ENCODE data around the gene SGPP2. TPM values are rescaled to one million over a fixed set of nuclear protein-coding genes. Genes with fewer than 3 reads are reported as not detected.
A peak's percentile ranks its signal among the peaks of the same experiment; 100 is the strongest.

Gene SGPP2
- total RNA-seq, 1 experiment from 2014 or later, result not detected

DNA sequence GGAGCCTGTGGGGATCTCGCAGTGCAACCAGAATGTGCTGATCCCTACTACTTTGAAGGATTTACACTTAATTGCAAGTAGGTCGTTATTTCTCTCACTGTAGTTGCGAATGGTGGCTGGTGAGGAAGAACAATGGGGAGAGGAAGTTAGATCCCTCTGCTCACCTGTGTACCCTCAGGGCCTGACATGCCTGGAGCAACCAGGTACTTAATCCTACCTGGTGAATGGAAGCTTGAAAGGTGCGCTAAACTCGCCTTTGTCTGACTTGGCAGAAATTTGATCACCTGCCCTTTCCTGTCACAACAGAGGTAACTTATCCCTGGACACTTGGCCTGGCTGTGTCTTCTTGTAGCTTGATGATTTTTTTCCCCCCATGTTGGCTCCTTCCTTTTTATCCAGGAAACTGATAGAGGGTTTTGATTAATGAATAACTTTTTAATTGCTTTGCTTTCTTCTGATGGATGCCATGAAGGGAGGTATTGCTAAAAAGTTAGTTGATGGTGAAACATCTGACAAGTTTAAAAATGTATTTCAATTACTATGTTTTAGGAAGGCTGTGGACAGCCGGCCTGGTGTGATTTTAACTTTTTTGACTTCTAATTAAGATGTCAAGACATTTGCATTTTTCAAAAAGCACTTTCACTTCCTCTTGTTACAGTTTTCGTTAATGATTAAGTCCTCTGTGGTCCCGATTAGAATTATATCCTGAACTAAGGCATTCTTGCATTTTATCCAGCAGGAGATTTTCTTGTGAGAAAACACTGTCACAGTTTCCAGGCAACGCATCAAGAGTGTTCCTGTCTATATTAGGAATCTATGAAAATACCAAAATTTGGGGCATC lies 9.2 kb downstream of the SGPP2 start:
- no peak overlapping the region for H2BK15ac ChIP-seq (ENCODE audit: low read depth, low read length)
- no peak overlapping the region for H2BK5ac ChIP-seq (ENCODE audit: insufficient read length, low read length)
- H3K56ac ChIP-seq (ENCODE audit: insufficient read length, low read depth, low read length), result no peak overlapping the region
- no peaks in the 10 kb centered on the region for H3K9me3 ChIP-seq (ENCODE audit: control insufficient read depth, low read depth, low read length)
- no peak overlapping the region for H2AK5ac ChIP-seq (ENCODE audit: insufficient read length, low read length)
- H3K79me1 ChIP-seq (ENCODE audit: insufficient read depth, low read depth, low read length, poor library complexity, severe bottlenecking), result no peaks in the 10 kb centered on the region
- no peak overlapping the region for H3K9ac ChIP-seq (ENCODE audit: extremely low read depth, insufficient read length, low read length)
- H3K79me2 ChIP-seq (ENCODE audit: insufficient read depth, low read length), result no peaks in the 10 kb centered on the region
- no peak overlapping the region for H4K8ac ChIP-seq (replicated peaks; ENCODE audit: insufficient read length, low read depth, low read length)
- Mint-ChIP-seq H3K27ac (no peak overlapping the region; a peak in 1 of 7 replicates), H3K9me3 (no peaks in the 10 kb centered on the region; a peak in 2 of 5 replicates), H3K4me3 (no peak overlapping the region; a peak in 1 of 5 replicates), H3K4me1 (peaks cover 9 to 15% of the 10 kb centered on the region in 2 experiments), H3K36me3 (ENCODE audit: insufficient read depth in 1 of 3, low read depth in 3 of 3) (no peaks in the 10 kb centered on the region), H3K27me3 (ENCODE audit: low read depth) (peaks cover 99% of the 10 kb centered on the region)
- WGBS (ENCODE audit: extremely low coverage, insufficient read length, low lambda C conversion rate), result no CpG with 5 or more reads among the region's 9 CpGs
- no peak overlapping the region for H2BK20ac ChIP-seq (ENCODE audit: low read depth, low read length, poor library complexity, severe bottlenecking)
- H3K18ac ChIP-seq (ENCODE audit: insufficient read length, low read depth, low read length), result no peak overlapping the region
- H3T11ph ChIP-seq (ENCODE audit: low read length), result no peak overlapping the region
- H3K27ac ChIP-seq (ENCODE audit: insufficient read length, low read depth, low read length), result no peak overlapping the region
- H4K91ac ChIP-seq (ENCODE audit: insufficient read length, low read depth, low read length), result no peak overlapping the region
- no peaks in the 10 kb centered on the region for H4K20me1 ChIP-seq (ENCODE audit: control insufficient read depth, insufficient read depth, insufficient read length)
- no peak overlapping the region for H3K23ac ChIP-seq (ENCODE audit: insufficient read length, low read depth, low read length)
- TF ChIP-seq, protein P1, sequence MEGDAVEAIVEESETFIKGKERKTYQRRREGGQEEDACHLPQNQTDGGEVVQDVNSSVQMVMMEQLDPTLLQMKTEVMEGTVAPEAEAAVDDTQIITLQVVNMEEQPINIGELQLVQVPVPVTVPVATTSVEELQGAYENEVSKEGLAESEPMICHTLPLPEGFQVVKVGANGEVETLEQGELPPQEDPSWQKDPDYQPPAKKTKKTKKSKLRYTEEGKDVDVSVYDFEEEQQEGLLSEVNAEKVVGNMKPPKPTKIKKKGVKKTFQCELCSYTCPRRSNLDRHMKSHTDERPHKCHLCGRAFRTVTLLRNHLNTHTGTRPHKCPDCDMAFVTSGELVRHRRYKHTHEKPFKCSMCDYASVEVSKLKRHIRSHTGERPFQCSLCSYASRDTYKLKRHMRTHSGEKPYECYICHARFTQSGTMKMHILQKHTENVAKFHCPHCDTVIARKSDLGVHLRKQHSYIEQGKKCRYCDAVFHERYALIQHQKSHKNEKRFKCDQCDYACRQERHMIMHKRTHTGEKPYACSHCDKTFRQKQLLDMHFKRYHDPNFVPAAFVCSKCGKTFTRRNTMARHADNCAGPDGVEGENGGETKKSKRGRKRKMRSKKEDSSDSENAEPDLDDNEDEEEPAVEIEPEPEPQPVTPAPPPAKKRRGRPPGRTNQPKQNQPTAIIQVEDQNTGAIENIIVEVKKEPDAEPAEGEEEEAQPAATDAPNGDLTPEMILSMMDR (conservative IDR thresholded peaks at IDR 0.05), result no peak
- DNase-seq, result peak; percentile 87
- no peaks in the 10 kb centered on the region for H3K23me2 ChIP-seq (ENCODE audit: insufficient read length, low read depth, low read length, poor library complexity, severe bottlenecking)
- H3K4me1 ChIP-seq (ENCODE audit: insufficient read depth, low read length), result no peaks in the 10 kb centered on the region
- H2BK12ac ChIP-seq (ENCODE audit: insufficient read length, low read depth, low read length), result no peak overlapping the region
- H4K5ac ChIP-seq (ENCODE audit: insufficient read length, low read depth, low read length), result no peak overlapping the region
- no peak overlapping the region for H3K14ac ChIP-seq (ENCODE audit: insufficient read depth, low read length)
- no peak overlapping the region for H3K4me2 ChIP-seq (ENCODE audit: insufficient read depth, insufficient read length, low read length)
- no peak overlapping the region for H3K4ac ChIP-seq (ENCODE audit: low read depth, low read length)
- H2BK120ac ChIP-seq (ENCODE audit: low read depth, low read length, poor library complexity, severe bottlenecking), result no peak overlapping the region
- H2AFZ ChIP-seq (ENCODE audit: low read length), result no peak overlapping the region
- H3K27me3 ChIP-seq (ENCODE audit: insufficient read depth, low read length), result peaks cover 13% of the 10 kb centered on the region; the same call in 1 of the 2 replicates

Measured in H9 (cell line).